Keratinocyte (primary cell): ENCODE data around the gene CTNND2.

Experiments
- EZH2 ChIP-seq: IDR thresholded peaks from one replicate; pipeline ENCODE4 v1.6.1; 2012; ENCODE audit warnings: inconsistent platforms, mild to moderate bottlenecking, low read length, moderate library complexity
- TF ChIP-seq, protein P1 (sequence below), 3 experiments: IDR thresholded peaks in 1 of 3; conservative IDR thresholded peaks in 1 of 3; optimal IDR thresholded peaks in 1 of 3; 2 replicates in 2 of 3; 3 replicates in 1 of 3; pipeline versions ENCODE3 to v1.5.1; 2011; ENCODE audit warnings: low read length in 3 of 3, mild to moderate bottlenecking in 3 of 3, moderate library complexity in 2 of 3, control low read depth in 1 of 3, inconsistent platforms in 1 of 3; ENCODE audit not compliant: insufficient read depth in 2 of 3; ENCODE audit errors: extremely low read depth in 1 of 3

- TF ChIP-seq EZH2: no peak
- TF ChIP-seq, protein P1, sequence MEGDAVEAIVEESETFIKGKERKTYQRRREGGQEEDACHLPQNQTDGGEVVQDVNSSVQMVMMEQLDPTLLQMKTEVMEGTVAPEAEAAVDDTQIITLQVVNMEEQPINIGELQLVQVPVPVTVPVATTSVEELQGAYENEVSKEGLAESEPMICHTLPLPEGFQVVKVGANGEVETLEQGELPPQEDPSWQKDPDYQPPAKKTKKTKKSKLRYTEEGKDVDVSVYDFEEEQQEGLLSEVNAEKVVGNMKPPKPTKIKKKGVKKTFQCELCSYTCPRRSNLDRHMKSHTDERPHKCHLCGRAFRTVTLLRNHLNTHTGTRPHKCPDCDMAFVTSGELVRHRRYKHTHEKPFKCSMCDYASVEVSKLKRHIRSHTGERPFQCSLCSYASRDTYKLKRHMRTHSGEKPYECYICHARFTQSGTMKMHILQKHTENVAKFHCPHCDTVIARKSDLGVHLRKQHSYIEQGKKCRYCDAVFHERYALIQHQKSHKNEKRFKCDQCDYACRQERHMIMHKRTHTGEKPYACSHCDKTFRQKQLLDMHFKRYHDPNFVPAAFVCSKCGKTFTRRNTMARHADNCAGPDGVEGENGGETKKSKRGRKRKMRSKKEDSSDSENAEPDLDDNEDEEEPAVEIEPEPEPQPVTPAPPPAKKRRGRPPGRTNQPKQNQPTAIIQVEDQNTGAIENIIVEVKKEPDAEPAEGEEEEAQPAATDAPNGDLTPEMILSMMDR (optimal IDR thresholded peaks at IDR 0.05 in 1 of 3, IDR thresholded peaks at IDR 0.05 in 1 of 3, conservative IDR thresholded peaks at IDR 0.05 in 1 of 3; ENCODE audit: extremely low read depth in 1 of 3, insufficient read depth in 2 of 3, low read length in 3 of 3): no peak
Observed at GRCh38 chr5:11941566-11941965, 37.3 kb upstream of the CTNND2 start.
